RWPE2 (cell line): Measurements from ENCODE around the gene LPGAT1.

ENCODE experiments used
- ATAC-seq: fragments of 200-7000 bp; cut with Tn5 transposase; 3 replicates; pipeline ENCODE4 v1.9.1; 2021; ENCODE audit warnings: low read depth
- DNase-seq: peaks from one replicate; pipeline ENCODE4 v3.0.0-alpha.2; 2020; ENCODE audit warnings: low spot score
- H3K27ac ChIP-seq: fragments of 450-650 bp; 2 replicates; pipeline ENCODE4 v1.5.1; 2017; ENCODE audit warnings: mild to moderate bottlenecking; ENCODE audit not compliant: poor library complexity, severe bottlenecking
- H3K27me3 ChIP-seq: fragments of 250-450 bp; sonication (Bioruptor Pico); 2 replicates; pipeline ENCODE4 v1.5.1; 2021; ENCODE audit warnings: mild to moderate bottlenecking, moderate library complexity; ENCODE audit not compliant: insufficient read depth, poor library complexity, severe bottlenecking
- H3K36me3 ChIP-seq: fragments of 250-450 bp; sonication (Bioruptor Pico); 2 replicates; pipeline ENCODE4 v1.5.1; 2020; ENCODE audit warnings: low read depth, mild to moderate bottlenecking, moderate library complexity
- H3K4me1 ChIP-seq: fragments of 250-450 bp; sonication (Bioruptor Pico); 2 replicates; pipeline ENCODE4 v1.5.1; 2021; ENCODE audit warnings: mild to moderate bottlenecking, moderate library complexity; ENCODE audit not compliant: insufficient read depth, poor library complexity, severe bottlenecking
- H3K4me3 ChIP-seq: fragments of 250-450 bp; sonication (Bioruptor Pico); 2 replicates; pipeline ENCODE4 v1.5.1; 2021; ENCODE audit warnings: mild to moderate bottlenecking, moderate library complexity; ENCODE audit not compliant: severe bottlenecking
- H3K9me3 ChIP-seq: fragments of 250-450 bp; sonication (Bioruptor Pico); 2 replicates; pipeline ENCODE4 v1.5.1; 2021; ENCODE audit warnings: mild to moderate bottlenecking, moderate library complexity; ENCODE audit not compliant: severe bottlenecking
- CTCF ChIP-seq: fragments of 450-650 bp; IDR thresholded peaks from one replicate; pipeline ENCODE4 v1.5.1; 2017; ENCODE audit warnings: mild to moderate bottlenecking, moderate library complexity; ENCODE audit not compliant: poor library complexity, severe bottlenecking

Gene LPGAT1

GRCh38 chr1:211851174-211851573, 20.6 kb upstream of the LPGAT1 start:
- Histone ChIP-seq H3K9me3 (no peaks in the 10 kb centered on the region), H3K27me3 (no peaks in the 10 kb centered on the region), H3K4me1 (no peaks in the 10 kb centered on the region), H3K4me3 (no peak overlapping the region), H3K27ac (no peak overlapping the region), H3K36me3 (no peaks in the 10 kb centered on the region)
- TF ChIP-seq CTCF: no peak
- no peak for ATAC-seq
- DNase-seq: no peak

GRCh38 chr1:211843507-211844298, 13.1 kb upstream of the LPGAT1 start:
- H3K9me3 ChIP-seq: no peaks in the 10 kb centered on the region
- H3K36me3 ChIP-seq: no peaks in the 10 kb centered on the region
- ATAC-seq (peak; percentile 27; the same call in 1 of the 3 replicates), DNase-seq (no peak)
- no peak overlapping the region for H3K27ac ChIP-seq
- TF ChIP-seq CTCF: no peak
- no peaks in the 10 kb centered on the region for H3K27me3 ChIP-seq
- H3K4me1 ChIP-seq: no peaks in the 10 kb centered on the region
- no peak overlapping the region for H3K4me3 ChIP-seq

- no peaks in the 10 kb centered on the region for H3K27me3 ChIP-seq
- H3K4me1 ChIP-seq: no peaks in the 10 kb centered on the region
- ATAC-seq (no peak), DNase-seq (no peak)
- H3K9me3 ChIP-seq: no peaks in the 10 kb centered on the region
- TF ChIP-seq CTCF: no peak
- H3K36me3 ChIP-seq: no peaks in the 10 kb centered on the region
- no peak overlapping the region for H3K4me3 ChIP-seq
- H3K27ac ChIP-seq: no peak overlapping the region
These were observed 12.5 kb upstream of the LPGAT1 start for GRCh38 chr1:211843018-211843417.

GRCh38 chr1:211842518-211842917, 12.0 kb upstream of the LPGAT1 start:
- no peak for TF ChIP-seq CTCF
- Histone ChIP-seq H3K4me3 (no peak overlapping the region), H3K36me3 (no peaks in the 10 kb centered on the region), H3K27ac (no peak overlapping the region), H3K27me3 (no peaks in the 10 kb centered on the region), H3K4me1 (no peaks in the 10 kb centered on the region), H3K9me3 (no peaks in the 10 kb centered on the region)
- DNase-seq: no peak
- no peak for ATAC-seq

- ATAC-seq (no peak), DNase-seq (no peak)
These were observed 8.5 kb upstream of the LPGAT1 start for GRCh38 chr1:211839106-211839505.

More at GRCh38 chr1:211839106-211839505, 8.5 kb upstream of the LPGAT1 start:
- Histone ChIP-seq H3K4me1 (no peaks in the 10 kb centered on the region), H3K4me3 (no peak overlapping the region), H3K9me3 (no peaks in the 10 kb centered on the region), H3K27ac (no peak overlapping the region), H3K27me3 (no peaks in the 10 kb centered on the region), H3K36me3 (no peaks in the 10 kb centered on the region)
- no peak for TF ChIP-seq CTCF
